Brain pericyte (primary cell): ENCODE data around the gene ACSBG1.

Experiments used
- DNase-seq: peaks from one replicate; pipeline ENCODE4 v3.0.0-alpha.2; 2012; ENCODE audit warnings: low read depth, low spot score

ACSBG1 gene

GRCh38 chr15:78130466-78131294, 103.7 kb downstream of the ACSBG1 start:
- no peak for DNase-seq

- no peak for DNase-seq
These were observed 104.5 kb downstream of the ACSBG1 start for GRCh38 chr15:78129751-78130287.

- DNase-seq = no peak
These were observed 105.2 kb downstream of the ACSBG1 start for GRCh38 chr15:78129077-78129750.

GRCh38 chr15:78127882-78128281, 106.5 kb downstream of the ACSBG1 start:
- DNase-seq = no peak

GRCh38 chr15:78125267-78125666, 109.1 kb downstream of the ACSBG1 start:
- no peak for DNase-seq

- DNase-seq = no peak
These were observed 113.8 kb downstream of the ACSBG1 start for GRCh38 chr15:78120523-78120922.
